GM23248 (cell line): Measurements from ENCODE around the gene SIPA1L3.

Experiments
- EZH2 ChIP-seq: fragments of 200-600 bp; sonication (generic); IDR thresholded peaks from 2 replicates; pipeline ENCODE4 v1.6.1; 2018; ENCODE audit warnings: antibody characterized with exemption, mild to moderate bottlenecking; ENCODE audit not compliant: insufficient read depth, poor library complexity, severe bottlenecking
- EZH2phosphoT487 ChIP-seq: fragments of 200-600 bp; sonication (generic); IDR thresholded peaks from 2 replicates; pipeline ENCODE4 v1.6.1; 2018; ENCODE audit warnings: antibody characterized with exemption, moderate library complexity, mild to moderate bottlenecking, low read depth; ENCODE audit not compliant: insufficient read depth

DNA sequence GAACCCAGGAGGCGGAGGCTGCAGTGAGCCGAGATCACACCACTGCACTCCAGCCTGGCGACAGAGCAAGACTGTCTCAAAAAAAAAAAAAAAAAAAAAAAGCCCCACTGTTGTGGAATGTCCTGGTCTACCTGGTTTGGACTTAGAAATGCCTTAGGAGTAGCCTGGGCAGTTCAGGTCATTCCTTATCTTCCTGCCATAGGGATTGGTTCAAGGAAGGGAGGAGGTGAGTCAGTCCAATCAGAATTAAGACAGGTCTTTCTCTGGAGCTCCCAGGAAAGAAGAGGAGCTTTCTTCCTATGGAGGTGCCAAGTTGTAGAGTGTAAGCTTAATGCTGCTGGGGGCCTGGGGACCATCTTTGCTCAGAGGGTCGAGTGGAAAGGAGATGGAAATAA lies 44.8 kb downstream of the SIPA1L3 start:
- TF ChIP-seq EZH2 (no peak), EZH2phosphoT487 (no peak)
